ENCODE data around the gene SPAG6.

The SPAG6 gene

DNA sequence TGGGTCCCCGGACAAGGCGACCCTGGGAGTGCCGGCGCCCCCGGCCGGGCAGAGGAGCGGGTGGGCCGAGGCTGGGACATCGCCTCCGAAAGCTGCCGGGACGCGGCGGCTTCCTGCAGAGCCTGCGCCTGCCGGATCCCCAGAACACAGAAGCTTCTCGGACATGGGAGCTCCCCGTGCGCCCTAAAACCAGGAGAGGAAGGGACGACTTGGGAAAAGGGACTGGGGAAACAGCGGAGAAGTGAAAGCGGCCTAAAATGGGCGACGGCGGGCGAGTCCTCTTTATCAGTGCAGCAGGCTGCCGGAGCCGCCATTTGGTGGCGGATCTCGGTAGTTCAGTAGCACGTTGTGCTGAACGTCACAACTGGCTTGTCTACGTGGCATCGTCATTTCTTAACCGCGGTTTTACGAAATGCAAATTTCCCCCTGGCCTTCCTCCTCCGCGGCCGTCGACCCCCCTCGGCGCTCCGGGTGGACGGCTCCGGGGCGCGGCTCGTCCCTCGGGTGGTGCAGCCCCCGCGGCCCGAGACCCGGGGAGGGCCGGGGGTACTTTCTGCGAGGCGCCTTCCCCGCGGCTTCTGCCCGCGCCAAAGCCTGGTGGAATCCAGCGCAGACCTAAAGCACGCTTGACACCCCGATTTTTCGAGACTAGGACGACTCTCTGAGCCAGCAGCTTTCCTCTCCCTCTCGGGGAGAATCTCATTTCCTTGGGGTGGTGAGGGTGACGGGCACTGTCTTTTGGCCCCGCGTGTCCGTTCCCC lies 9.9 kb upstream of the SPAG6 start:
- H3K27me3 Mint-ChIP-seq (ENCODE audit: low read depth) = peaks cover 92% of the 10 kb centered on the region
- peaks cover 12% of the 10 kb centered on the region for H3K9me3 Mint-ChIP-seq
- TF ChIP-seq, protein P1, sequence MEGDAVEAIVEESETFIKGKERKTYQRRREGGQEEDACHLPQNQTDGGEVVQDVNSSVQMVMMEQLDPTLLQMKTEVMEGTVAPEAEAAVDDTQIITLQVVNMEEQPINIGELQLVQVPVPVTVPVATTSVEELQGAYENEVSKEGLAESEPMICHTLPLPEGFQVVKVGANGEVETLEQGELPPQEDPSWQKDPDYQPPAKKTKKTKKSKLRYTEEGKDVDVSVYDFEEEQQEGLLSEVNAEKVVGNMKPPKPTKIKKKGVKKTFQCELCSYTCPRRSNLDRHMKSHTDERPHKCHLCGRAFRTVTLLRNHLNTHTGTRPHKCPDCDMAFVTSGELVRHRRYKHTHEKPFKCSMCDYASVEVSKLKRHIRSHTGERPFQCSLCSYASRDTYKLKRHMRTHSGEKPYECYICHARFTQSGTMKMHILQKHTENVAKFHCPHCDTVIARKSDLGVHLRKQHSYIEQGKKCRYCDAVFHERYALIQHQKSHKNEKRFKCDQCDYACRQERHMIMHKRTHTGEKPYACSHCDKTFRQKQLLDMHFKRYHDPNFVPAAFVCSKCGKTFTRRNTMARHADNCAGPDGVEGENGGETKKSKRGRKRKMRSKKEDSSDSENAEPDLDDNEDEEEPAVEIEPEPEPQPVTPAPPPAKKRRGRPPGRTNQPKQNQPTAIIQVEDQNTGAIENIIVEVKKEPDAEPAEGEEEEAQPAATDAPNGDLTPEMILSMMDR (IDR thresholded peaks at IDR 0.05; ENCODE audit: unreplicated experiment in 3 of 3) = peak in 1 of 3 experiments; percentile 25
- peaks cover 13% of the 10 kb centered on the region for H3K4me1 Mint-ChIP-seq
- peaks cover 25% of the 10 kb centered on the region for H3K36me3 Mint-ChIP-seq (ENCODE audit: low read depth)
- H3K27ac Mint-ChIP-seq = peak overlapping the region in 1 of 3 experiments; percentile 80
- H3K4me3 Mint-ChIP-seq = peak overlapping the region; percentile 78 to 84 (median 78)

DNA sequence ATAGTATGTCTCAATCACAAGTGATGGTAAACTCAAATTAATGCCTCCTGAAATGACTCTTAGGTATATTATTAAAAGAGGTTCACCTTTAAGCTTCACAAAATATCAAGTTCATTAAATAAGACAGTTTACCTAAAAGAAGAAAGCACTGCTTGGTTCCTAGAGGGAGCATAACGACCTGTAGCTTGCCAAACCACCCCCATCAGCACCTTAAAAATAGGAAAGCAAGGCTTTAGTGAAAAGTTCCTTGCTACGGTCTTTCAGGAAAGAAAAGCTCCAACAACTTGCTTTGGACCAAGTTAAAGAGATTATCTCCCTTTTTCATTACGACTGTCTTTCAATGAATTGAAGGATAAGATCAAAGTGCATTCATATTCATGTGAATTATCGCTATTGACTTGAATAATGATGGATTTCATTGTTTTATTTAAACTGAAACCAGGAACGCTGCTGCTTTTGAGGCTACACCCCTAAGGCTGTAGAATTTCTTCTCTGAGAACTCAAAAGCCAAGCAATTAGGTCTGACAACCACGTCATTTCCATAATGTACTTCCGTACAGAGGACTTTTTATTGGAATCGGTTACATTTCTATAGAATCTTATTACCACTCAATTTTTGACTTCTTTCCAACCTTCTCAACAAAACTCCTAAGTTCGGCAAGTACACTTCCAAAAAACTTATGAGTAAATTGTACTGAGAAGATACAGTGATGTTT lies 7.0 kb upstream of the SPAG6 start:
- Mint-ChIP-seq H3K27ac (no peak overlapping the region), H3K36me3 (ENCODE audit: low read depth) (peaks cover 5% of the 10 kb centered on the region), H3K27me3 (ENCODE audit: low read depth) (peaks cover 95% of the 10 kb centered on the region), H3K4me3 (peak overlapping the region; percentile 58 to 68 (median 58)), H3K4me1 (peaks cover 26% of the 10 kb centered on the region), H3K9me3 (peaks cover 4% of the 10 kb centered on the region)
- TF ChIP-seq, protein P1 (IDR thresholded peaks at IDR 0.05; ENCODE audit: unreplicated experiment in 3 of 3) = no peak

DNA sequence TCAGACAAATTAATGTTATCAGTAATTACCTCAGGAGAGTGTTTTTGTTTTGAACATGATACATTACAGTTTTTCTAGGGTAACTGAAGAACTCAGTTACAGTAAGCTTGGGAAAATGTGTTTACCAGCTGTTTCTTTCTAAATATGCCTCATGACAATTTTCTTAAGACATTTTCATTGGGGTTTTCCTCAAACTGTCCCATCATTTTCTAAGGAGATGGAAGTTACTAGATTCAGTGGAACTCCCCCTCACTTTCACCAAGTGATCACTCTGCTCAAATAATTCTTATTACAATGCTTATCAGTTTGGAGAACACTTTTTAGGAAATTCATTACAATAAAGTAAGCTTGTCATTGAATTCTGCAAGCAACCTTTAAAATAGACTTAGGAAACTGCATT lies 6.4 kb upstream of the SPAG6 start:
- H3K4me1 Mint-ChIP-seq = peaks cover 32% of the 10 kb centered on the region
- H3K36me3 Mint-ChIP-seq (ENCODE audit: low read depth) = no peaks in the 10 kb centered on the region
- H3K9me3 Mint-ChIP-seq = no peaks in the 10 kb centered on the region
- H3K4me3 Mint-ChIP-seq = peak overlapping the region; percentile 58 to 68 (median 58)
- TF ChIP-seq, protein P1 (IDR thresholded peaks at IDR 0.05; ENCODE audit: unreplicated experiment in 3 of 3) = no peak
- H3K27ac Mint-ChIP-seq = no peak overlapping the region
- H3K27me3 Mint-ChIP-seq (ENCODE audit: low read depth) = peaks cover 95% of the 10 kb centered on the region

DNA sequence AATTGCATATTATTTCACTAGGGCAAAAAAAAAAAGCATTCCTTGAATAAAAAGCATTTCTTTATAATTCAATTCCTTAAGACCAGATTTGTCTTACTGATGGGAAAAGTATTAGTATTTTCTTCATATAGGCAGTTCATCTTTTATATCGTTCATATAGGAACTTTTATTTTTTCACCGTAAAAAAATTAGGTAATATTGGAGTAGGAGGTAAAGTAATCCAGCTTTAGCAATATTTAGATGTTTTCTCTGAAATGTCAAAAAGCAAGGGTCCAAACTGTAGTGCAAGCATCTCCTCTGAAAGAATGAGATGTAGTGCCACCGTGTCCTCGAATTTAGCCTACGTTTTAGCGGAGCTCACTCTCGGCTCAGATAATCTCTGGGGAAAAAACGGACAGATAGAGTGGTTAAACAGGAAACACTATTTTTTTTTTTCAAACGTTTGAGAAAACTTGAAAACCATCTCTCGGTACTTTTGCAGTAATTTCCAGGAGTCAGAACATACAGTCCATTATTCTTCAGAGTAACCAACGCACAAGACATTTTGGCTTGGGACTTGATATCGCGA lies 5.5 kb upstream of the SPAG6 start:
- Mint-ChIP-seq H3K4me1 (peaks cover 41% of the 10 kb centered on the region), H3K27me3 (ENCODE audit: low read depth) (peaks cover 95% of the 10 kb centered on the region), H3K36me3 (ENCODE audit: low read depth) (no peaks in the 10 kb centered on the region), H3K27ac (peak overlapping the region; percentile 79 to 96 (median 92)), H3K9me3 (no peaks in the 10 kb centered on the region), H3K4me3 (peak overlapping the region; percentile 88 to 93 (median 88))
- TF ChIP-seq, protein P1 (IDR thresholded peaks at IDR 0.05; ENCODE audit: unreplicated experiment in 3 of 3) = no peak

DNA sequence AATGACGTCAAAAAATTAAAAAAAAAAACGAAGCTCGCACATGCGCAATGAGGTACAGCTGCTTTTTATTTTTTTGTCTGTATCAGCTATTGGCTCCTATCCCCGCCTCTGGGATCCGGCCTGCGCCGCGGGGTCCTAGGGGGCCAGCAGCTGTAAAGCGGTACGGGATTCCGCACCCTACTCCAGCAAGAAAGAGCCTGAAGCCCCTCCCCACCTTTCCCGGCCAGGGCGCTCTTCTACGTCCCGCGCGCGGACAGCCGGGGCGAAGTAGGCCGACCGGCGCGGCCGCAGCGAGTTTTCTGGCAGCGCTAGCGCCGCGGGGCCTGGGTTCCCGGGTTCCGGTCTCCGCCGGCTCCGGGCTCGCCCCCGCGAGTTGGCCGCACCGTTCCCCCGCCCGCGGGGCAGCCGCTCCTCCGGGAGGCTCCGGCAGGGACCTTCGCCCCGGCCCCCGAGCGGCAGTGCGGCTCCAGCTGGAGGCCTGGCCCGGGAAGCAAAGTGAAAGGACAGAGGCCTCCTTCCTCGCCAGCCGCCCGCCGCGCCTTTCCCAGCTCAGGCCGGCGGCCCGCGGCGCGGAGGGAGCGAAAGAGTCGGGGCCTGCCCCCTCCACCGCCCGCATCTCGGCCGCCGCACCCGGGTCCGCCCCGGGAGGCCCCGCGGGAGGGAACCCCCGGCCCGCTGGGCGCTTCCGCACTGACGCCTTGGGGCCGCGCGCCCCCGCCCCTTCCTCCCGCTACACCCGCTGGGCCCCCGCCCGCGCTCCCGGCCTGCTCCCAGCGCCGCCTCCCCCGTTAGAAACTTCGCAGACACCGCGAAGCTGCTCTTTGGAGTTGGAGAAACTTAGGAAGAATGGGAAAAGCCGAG lies 4.7 kb upstream of the SPAG6 start:
- Mint-ChIP-seq H3K4me1 (peaks cover 41% of the 10 kb centered on the region), H3K27me3 (ENCODE audit: low read depth) (peaks cover 95% of the 10 kb centered on the region), H3K27ac (peak overlapping the region; percentile 79 to 96 (median 92)), H3K9me3 (no peaks in the 10 kb centered on the region), H3K4me3 (peak overlapping the region; percentile 88 to 93 (median 88)), H3K36me3 (ENCODE audit: low read depth) (no peaks in the 10 kb centered on the region)
- TF ChIP-seq, protein P1 (IDR thresholded peaks at IDR 0.05; ENCODE audit: unreplicated experiment in 3 of 3) = no peak
